SW480 (cell line): Measurements from ENCODE around the gene TRIP13.

ENCODE experiments used
- DNase-seq: peaks from one replicate; pipeline ENCODE4 v3.0.0-alpha.2; 2016; ENCODE audit warnings: low spot score

Gene TRIP13

GRCh38 chr5:953535-954449, 61.1 kb downstream of the TRIP13 start:
- no peak for DNase-seq

DNA sequence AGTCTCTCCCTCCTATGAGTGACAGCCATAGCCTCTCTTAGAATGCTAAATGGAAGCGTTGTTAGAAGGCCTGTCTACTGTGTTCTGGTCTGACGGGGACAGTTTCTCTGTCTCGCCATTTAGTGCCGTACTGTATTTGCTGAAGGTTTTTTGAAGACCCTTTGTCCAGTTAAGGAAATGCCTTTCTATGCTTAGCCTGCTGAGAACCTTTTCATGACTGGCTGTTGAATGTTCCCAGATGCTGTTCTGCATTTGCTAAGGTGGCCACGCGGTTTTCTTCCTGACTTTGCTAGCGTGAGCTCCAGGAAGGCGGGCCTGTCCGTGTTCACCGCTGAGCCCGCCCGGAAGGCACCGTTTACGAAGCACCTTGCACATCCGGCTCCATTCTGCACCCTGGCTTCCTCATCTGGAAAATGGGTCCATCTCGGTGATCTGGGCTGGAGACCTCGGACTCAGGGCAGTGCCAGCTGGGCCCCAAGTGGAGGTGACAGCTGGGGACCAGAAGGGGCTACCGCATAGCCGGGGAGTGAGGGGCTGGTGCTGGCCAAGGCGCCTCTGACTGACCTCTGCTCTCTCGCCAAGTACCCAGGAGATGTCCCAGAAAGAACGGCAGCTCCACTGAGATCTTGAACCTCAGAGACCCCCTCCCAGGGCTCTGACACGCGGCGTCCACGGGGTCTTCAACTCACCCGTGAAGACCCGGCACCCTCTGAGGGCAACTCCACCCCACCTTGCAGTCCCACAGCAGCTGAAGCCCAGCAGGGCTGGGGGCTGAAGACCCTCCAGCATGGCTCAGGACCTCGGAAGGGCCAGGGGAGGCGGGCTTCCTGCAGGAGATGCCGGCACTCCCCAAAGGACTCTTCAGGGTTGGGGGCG, 63.4 kb downstream of the TRIP13 start:
- no peak for DNase-seq

- DNase-seq = peak; percentile 100
Measured at GRCh38 chr5:956941-957747, 64.5 kb downstream of the TRIP13 start.

GRCh38 chr5:957748-958485, 65.2 kb downstream of the TRIP13 start:
- peak; percentile 97 for DNase-seq

GRCh38 chr5:958701-959571, 66.3 kb downstream of the TRIP13 start:
- DNase-seq = peak; percentile 99

DNA sequence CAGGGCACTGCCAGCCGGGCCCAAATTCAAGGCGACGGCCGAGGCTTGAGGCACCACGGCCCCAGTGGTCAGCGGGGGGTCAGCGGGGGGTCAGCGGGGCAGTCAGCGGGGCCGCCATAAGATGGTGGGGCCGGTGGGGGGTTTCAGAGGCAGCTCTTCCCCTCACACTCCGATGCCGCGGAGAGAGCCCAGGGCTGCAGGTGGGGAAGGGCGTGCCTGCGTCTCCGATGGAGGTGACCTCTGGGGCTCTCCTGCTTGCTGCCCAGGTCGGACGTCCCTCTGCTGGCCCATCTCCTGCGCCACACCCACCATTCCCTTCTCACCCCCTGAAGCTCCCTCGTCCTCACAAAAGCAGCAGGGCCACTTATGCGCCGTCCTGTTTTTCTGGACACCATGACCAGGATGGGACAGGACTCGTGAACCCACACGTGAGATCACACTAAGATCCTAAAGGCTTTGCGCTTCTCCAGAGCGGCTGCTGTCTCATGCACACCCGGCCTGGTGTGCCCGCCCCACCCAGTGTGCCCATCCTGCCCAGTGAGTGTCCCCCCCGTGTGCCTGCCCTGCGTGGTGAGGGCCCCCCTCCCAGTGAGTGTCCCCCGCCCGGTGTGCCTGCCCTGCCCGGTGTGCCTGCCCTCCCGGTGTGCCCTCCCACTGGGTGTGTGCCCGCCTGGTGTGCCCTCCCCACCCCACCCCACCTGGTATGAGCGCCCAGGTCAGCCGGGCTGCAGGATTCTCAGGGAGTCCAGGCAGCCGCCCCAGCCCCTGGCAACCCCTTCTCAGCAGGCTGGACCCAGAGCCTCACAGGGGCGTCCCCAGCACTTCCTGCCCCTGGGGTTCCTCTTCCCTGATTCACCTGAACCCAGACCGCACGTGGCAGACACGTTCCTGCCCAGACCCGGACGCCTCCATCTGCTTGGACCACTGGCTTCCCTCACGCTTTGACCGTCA, 67.2 kb downstream of the TRIP13 start:
- peak; percentile 61 for DNase-seq

GRCh38 chr5:960551-960950, 67.9 kb downstream of the TRIP13 start:
- peak; percentile 85 for DNase-seq

- no peak for DNase-seq
Measured at GRCh38 chr5:961002-961710, 68.5 kb downstream of the TRIP13 start.

DNA sequence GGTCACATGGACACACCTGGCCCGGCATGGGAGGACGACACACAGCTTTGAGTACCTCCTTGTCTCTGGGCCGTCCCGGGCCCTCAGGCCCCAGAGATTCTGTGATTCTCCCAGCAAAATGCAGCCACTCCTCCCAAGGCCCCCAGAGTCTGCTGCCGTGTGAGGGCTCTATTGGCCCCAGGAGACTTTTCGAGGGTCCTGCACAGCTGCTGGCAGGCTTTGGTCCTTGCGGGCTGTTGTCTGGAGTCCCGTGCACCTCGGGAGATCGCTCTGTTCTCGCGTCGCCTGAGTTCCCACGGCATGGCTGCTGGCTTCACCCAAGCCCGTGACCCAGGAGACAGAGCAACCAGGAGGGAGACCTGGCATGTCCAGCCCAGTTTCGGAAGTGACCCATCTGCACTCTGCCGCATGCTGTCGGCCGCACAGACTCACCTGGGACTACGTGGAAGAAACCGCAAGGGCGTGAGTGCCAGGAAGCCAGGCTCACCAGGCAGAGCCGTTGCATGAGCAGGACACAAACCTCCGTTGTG, 69.1 kb downstream of the TRIP13 start:
- DNase-seq = no peak

DNA sequence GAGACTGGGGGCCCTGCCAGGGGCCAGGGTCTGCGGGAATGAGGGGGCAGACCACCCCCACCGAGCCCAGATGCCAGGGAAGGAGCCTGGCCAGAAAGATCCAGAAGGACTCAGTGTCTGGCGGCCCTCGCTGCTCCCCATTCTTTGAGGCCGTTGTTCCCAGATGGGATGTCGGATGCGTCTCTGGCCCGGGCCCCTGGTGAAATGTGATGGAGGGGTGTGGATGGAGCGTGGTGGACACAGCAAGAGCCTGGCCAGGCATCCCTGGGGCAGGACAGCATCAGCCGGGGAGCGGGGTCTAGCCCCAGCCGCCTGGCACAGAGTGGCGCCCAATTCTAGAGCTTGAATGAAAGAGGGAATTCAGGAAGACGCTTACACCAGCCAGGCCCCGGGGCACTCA, 69.7 kb downstream of the TRIP13 start:
- no peak for DNase-seq

GRCh38 chr5:962801-963200, 70.1 kb downstream of the TRIP13 start:
- DNase-seq = no peak

DNA sequence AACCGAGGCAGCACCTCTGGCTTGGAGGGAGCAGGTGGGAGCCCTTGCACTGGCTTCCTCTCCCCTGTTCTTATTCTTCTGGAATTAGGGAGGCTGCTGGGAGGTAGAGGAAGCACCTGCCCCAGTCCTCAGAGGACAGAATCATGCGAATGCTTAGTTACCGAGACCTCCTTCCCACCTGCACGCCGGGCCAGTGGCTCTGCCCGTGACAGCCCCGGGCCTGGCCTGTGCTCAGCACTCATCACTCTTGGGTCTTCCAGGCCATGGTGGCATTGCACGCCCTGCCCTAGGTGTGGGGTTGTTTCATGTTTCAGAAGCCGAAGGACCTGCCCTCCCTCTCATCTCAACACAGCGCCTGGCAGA, 70.6 kb downstream of the TRIP13 start:
- no peak for DNase-seq

- DNase-seq = no peak
Measured at GRCh38 chr5:963673-964531, 71.2 kb downstream of the TRIP13 start.

DNA sequence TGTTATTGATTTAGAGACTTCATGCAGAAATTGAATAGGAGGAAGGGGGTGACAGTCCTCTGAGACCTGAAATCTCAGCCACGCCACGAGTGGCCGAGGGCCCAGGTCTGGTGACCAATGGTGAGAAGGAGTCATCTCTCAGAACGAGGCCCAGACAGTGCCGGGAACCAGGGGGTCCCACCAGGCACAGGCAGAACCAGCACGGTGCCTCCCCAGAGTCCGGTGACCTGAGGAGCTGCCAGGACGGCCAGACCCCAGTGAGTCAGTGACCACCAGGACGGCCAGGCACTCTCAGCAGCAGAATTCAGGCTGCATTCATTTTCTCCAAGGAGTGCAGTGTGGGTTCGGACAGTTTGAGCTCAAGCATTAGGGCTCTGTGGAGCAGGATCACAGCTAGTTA, 72.1 kb downstream of the TRIP13 start:
- DNase-seq = no peak

DNA sequence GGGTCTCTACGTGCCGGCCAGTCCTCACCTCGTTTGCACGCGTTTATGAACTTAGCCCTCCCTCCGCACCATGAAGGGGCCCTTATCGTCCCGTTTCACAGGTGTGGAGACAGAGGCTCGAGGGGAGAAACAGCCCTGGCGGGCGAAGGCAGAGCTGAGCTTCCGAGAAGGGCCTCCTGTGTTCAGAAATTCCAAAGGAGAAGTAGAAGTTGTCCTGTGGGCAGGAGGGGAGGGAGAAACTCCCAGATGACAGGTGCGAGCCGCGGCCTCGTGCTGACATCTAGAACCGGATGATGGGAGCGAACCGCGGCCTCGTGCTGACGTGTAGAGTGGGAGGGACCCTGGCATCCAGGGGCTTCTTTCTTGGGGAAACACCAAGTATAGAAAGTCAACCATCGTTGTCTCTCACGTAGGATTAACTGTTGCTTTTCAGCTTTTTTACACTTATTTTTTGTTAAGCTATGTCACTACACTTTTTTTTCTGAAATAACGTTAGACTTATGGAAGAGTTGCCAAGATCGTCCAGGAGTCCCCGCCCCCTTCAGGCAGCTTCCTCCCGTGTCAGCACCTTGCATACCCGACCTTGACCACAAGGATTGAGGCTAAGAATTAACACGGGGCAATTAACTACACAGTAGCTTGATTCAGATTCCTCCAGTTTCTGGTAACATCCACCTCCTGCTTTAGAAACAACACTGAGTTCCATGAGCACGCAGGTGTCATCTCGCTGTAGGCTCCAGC, 73.1 kb downstream of the TRIP13 start:
- no peak for DNase-seq

DNA sequence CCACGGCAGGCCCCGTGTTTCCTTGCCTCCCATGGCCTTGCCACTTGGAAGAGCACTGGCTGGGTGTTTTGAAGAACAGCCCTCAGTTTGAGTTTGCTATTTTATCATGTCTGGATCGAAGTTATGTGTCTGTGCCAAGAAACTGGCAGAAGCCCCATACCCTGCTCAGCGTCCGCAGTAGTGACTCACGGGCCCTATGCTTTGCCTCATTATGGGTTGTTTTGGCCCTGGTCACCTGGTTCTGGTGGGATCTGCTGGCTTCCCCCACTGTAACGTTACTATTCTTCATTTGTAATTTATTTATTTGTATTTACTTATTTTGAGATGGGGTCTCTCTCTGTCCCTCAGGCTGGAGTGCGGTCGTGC, 73.6 kb downstream of the TRIP13 start:
- DNase-seq = no peak

GRCh38 chr5:966941-967340, 74.3 kb downstream of the TRIP13 start:
- DNase-seq = no peak
